ENCODE measurements around the gene CCDC136. TPM values are rescaled to one million over a fixed set of nuclear protein-coding genes. Genes with fewer than 3 reads are reported as not detected.

The CCDC136 gene
- total RNA-seq, 1 experiment from 2014 or later = 11.1 TPM

DNA sequence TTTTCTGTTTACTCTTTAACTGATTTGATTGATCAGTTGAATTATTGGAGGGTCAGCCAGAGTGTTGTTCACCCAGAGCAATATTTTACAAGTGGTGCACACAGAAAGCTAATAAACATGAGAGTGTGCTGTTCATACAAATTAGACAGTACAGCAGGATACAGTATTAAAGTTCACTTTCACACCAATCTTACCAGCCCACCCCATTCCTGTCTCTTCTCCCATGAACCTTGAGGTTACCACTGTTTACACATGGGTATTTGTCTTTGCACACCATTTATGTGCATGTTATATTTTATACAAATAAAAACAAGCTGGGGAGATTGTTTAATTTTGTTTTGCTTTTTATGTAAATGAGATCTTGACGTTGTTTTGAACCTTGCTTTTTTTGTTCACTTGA, 46.1 kb upstream of the CCDC136 start:
- DNase-seq (ENCODE audit: low read depth, low spot score) (no peak), ATAC-seq (no peak)
- intact Hi-C loops (cut with micrococcal nuclease) = no loop called here
- Histone ChIP-seq H4K20me1 (ENCODE audit: insufficient read depth) (peaks cover 40% of the 10 kb centered on the region; the same call in 1 of the 2 replicates), H2AFZ (ENCODE audit: low read depth, low read length, poor library complexity, severe bottlenecking) (no peak overlapping the region), H3K4me2 (ENCODE audit: low read length) (no peak overlapping the region), H3K27ac (ENCODE audit: low read depth, low read length) (no peak overlapping the region), H3K9me3 (ENCODE audit: control insufficient read depth in 1 of 2, insufficient read depth in 1 of 2, low read depth in 1 of 2, low read length in 2 of 2) (no peaks in the 10 kb centered on the region), H3K36me3 (ENCODE audit: control insufficient read depth in 1 of 2, insufficient read depth in 2 of 2, low read length in 2 of 2) (peaks cover 20 to 21% of the 10 kb centered on the region in 2 experiments), H3K27me3 (ENCODE audit: insufficient read depth, low read length) (no peaks in the 10 kb centered on the region), H3K79me2 (ENCODE audit: insufficient read depth, low read length) (peaks cover 98% of the 10 kb centered on the region), H3K4me3 (replicated peaks in 1 of 2; ENCODE audit: low read depth in 1 of 2, low read length in 2 of 2) (no peak overlapping the region), H3K9me2 (ENCODE audit: insufficient read depth) (no peaks in the 10 kb centered on the region), H3K9ac (ENCODE audit: low read length) (no peak overlapping the region), H3K4me1 (ENCODE audit: control insufficient read depth in 1 of 2, insufficient read depth in 2 of 2, low read length in 2 of 2) (peaks cover under 1 to 11% of the 10 kb centered on the region in 2 experiments; a peak in 2 of 4 replicates)
- BruUV-seq (replicated peaks) = no TSS peak
- TF ChIP-seq RAD21 (IDR thresholded peaks at IDR 0.05; ENCODE audit: low read depth) (no peak), FOSL1 (IDR thresholded peaks at IDR 0.05; ENCODE audit: low read depth) (no peak), ZNF274 (IDR thresholded peaks at IDR 0.05; ENCODE audit: low read depth, low read length) (no peak), EZH2 (IDR thresholded peaks at IDR 0.05) (no peak), ZFX (IDR thresholded peaks at IDR 0.05) (no peak), EZH2phosphoT487 (IDR thresholded peaks at IDR 0.05; ENCODE audit: borderline replicate concordance) (no peak), YY1 (IDR thresholded peaks at IDR 0.05; ENCODE audit: extremely low read depth, insufficient replicate concordance, low read depth, low read length) (no peak), SRF (IDR thresholded peaks at IDR 0.05; ENCODE audit: low read depth) (no peak)
- TF ChIP-seq, protein P1, sequence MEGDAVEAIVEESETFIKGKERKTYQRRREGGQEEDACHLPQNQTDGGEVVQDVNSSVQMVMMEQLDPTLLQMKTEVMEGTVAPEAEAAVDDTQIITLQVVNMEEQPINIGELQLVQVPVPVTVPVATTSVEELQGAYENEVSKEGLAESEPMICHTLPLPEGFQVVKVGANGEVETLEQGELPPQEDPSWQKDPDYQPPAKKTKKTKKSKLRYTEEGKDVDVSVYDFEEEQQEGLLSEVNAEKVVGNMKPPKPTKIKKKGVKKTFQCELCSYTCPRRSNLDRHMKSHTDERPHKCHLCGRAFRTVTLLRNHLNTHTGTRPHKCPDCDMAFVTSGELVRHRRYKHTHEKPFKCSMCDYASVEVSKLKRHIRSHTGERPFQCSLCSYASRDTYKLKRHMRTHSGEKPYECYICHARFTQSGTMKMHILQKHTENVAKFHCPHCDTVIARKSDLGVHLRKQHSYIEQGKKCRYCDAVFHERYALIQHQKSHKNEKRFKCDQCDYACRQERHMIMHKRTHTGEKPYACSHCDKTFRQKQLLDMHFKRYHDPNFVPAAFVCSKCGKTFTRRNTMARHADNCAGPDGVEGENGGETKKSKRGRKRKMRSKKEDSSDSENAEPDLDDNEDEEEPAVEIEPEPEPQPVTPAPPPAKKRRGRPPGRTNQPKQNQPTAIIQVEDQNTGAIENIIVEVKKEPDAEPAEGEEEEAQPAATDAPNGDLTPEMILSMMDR (IDR thresholded peaks at IDR 0.05 in 2 of 3, conservative IDR thresholded peaks at IDR 0.05 in 1 of 3; ENCODE audit: borderline replicate concordance in 1 of 3, insufficient read depth in 1 of 3, low read depth in 2 of 3, low read length in 2 of 3) = no peak
- TF ChIP-seq, protein P2, sequence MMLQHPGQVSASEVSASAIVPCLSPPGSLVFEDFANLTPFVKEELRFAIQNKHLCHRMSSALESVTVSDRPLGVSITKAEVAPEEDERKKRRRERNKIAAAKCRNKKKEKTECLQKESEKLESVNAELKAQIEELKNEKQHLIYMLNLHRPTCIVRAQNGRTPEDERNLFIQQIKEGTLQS (IDR thresholded peaks at IDR 0.05) = no peak
- ChIA-PET POLR2A (no interaction called here), RAD21 (ENCODE audit: low non-redundant PET in 1 of 2, low total read pairs in 2 of 2, uncharacterized antibody in 2 of 2, unreplicated experiment in 2 of 2) (no interaction called here), CTCF (no interaction called here)
